Right renal pelvis (tissue), 4 donors: ENCODE data around the gene GRAP2. TPM values are rescaled to one million over a fixed set of nuclear protein-coding genes. Genes with fewer than 3 reads are reported as not detected.
"Not testable (repeated sequence)": the region's sequence is repeated elsewhere in the genome, so short reads cannot be mapped to it uniquely, and the experiment has no call there.

ENCODE experiments used
- DNase-seq, 4 donors: peaks; one replicate each; pipeline ENCODE4 v3.0.0-alpha.2; 2013; ENCODE audit warnings: low read depth in 4 of 4, low spot score in 3 of 4, missing footprints in 1 of 4
- polyA plus RNA-seq, 4 donors: library from polyadenylated mRNA; unstranded; fragments of 120-200 nt; gene quantifications; one replicate each; pipeline ENCODE4 v1.2.1, GENCODE V29; 2013; ENCODE audit not compliant: insufficient read length in 4 of 4

Gene GRAP2
- polyA plus RNA-seq, 4 donors: 0.68 to 2.6 (median 1.0) TPM

GRCh38 chr22:39988386-39989114 lies 87.7 kb downstream of the GRAP2 start:
- DNase-seq: no peak

- DNase-seq: no peak
Measured at GRCh38 chr22:39989633-39990032, 88.7 kb downstream of the GRAP2 start.

GRCh38 chr22:39990686-39991085 lies 89.8 kb downstream of the GRAP2 start:
- DNase-seq: no peak

- DNase-seq: no peak
Measured at GRCh38 chr22:39991159-39991860, 90.4 kb downstream of the GRAP2 start.

- DNase-seq: no peak
Measured at GRCh38 chr22:39992088-39992826, 91.4 kb downstream of the GRAP2 start.

- DNase-seq: not testable (repeated sequence)
Measured at GRCh38 chr22:39992894-39993293, 92.0 kb downstream of the GRAP2 start.

- DNase-seq: no peak
Measured at GRCh38 chr22:39994041-39994565, 93.2 kb downstream of the GRAP2 start.

- no peak for DNase-seq
Measured at GRCh38 chr22:39994566-39995392, 93.9 kb downstream of the GRAP2 start, which contains the start of gene FAM83F. Gene FAM83F (plus strand): TSS chr22:39994954. CDS start chr22:39995043, 89 bp downstream.

- DNase-seq: no peak
Measured at GRCh38 chr22:39995393-39996252, 94.7 kb downstream of the GRAP2 start.

GRCh38 chr22:39996732-39997131 lies 95.8 kb downstream of the GRAP2 start:
- no peak for DNase-seq

- no peak for DNase-seq
Measured at GRCh38 chr22:39997421-39997820, 96.5 kb downstream of the GRAP2 start.

GRCh38 chr22:39997939-39998726 lies 97.2 kb downstream of the GRAP2 start:
- DNase-seq: peak in 3 of 4 donors; percentile 51 to 73 (median 62)

- DNase-seq: no peak
Measured at GRCh38 chr22:39999144-39999757, 98.4 kb downstream of the GRAP2 start.

GRCh38 chr22:40000171-40000570 lies 99.3 kb downstream of the GRAP2 start:
- DNase-seq: no peak

- DNase-seq: no peak
Measured at GRCh38 chr22:40001106-40001505, 100.2 kb downstream of the GRAP2 start.

GRCh38 chr22:40001800-40002577 lies 101.1 kb downstream of the GRAP2 start:
- no peak for DNase-seq
